CD4-positive, alpha-beta T cell treated with Interleukin-2 at 100 ng/mL for 4 hours (primary cell): ENCODE measurements around the gene DEFB114.
"Not testable (repeated sequence)": the region's sequence is repeated elsewhere in the genome, so short reads cannot be mapped to it uniquely, and the experiment has no call there.

Source experiments
- DNase-seq: peaks from one replicate; pipeline ENCODE4 v3.0.0-alpha.2; 2020; ENCODE audit warnings: low spot score

DEFB114 gene, protein sequence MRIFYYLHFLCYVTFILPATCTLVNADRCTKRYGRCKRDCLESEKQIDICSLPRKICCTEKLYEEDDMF

GRCh38 chr6:49964064-49964463, at the start of gene DEFB114:
Gene DEFB114 (minus strand): TSS chr6:49964164. CDS start chr6:49964105, 59 bp downstream.
- no peak for DNase-seq

DNA sequence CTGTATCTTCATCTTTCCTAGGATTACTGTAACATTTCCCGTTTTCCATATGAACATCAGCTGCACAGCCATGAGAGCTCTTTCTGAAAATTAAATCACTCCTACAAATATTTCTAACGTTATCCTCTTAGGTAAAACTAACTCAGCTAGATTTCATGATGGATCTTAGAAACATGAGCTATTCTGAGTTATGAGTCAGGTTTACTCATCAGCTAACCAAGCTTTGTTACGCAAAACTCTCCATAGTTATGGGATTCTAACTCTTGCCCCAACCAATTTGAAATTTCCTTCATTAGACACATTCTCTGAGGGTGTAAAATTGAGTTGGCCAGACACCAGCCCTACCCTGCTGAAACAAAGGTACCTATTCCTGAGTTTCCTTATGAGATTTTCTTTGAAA, 43.9 kb upstream of the DEFB114 start:
- no peak for DNase-seq

- DNase-seq = no peak
These were observed 39.2 kb upstream of the DEFB114 start for GRCh38 chr6:50003139-50003538.

DNA sequence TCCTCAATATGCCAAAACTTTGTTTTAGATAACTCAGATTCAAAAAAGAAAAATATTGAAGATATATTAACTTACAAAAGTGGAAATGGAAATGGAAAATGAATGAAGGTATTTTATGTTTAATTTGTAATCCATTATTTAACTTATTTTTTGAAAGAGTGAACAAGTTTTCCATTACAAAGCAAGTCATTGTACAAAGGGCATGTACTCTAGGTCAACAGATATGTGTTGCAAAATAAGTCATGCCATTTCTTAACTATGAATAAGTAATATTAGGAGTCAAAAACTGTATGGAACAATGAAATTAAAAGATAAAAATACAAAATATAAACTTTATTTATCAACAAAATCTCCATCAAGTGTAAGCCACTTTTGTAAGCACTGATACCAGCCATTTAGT, 31.3 kb upstream of the DEFB114 start:
- no peak for DNase-seq

DNA sequence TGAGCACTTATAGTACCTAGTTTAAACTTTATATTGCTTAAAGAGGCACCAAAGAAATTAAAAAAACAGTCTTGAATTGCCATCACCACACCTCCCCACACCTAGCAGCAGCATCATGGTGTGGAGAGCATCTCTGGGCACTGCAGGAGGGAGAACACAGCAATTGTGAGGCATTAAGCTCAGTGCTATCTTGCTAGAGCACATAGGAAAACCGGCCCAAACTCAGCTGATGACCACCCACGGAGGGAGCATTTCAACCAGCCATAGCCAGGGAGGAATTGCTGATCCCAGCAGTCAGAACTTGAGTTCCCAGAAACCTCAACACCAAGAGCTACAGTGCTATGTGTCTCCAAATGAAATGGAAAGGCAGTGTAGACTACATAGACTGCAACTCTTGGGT, 24.9 kb upstream of the DEFB114 start:
- no peak for DNase-seq

DNA sequence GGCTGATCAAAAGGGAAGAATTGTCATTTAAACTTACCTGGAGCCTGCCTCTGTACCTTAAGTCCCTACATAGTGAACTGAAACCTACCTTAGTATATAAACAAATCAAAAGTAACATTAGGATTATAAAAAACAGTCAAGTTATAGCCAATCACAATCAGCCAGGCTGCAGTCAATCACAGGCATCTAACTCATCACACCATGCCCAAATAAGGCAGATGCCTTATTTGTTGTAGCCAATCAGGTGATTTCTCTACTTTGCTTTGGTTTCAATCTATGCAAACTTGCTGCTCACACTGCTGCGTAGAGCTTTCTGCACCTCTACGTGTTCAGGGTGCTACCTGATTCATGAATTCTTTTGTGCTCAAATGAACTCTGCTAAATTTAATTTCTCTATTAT, 23.8 kb upstream of the DEFB114 start:
- no peak for DNase-seq

DNA sequence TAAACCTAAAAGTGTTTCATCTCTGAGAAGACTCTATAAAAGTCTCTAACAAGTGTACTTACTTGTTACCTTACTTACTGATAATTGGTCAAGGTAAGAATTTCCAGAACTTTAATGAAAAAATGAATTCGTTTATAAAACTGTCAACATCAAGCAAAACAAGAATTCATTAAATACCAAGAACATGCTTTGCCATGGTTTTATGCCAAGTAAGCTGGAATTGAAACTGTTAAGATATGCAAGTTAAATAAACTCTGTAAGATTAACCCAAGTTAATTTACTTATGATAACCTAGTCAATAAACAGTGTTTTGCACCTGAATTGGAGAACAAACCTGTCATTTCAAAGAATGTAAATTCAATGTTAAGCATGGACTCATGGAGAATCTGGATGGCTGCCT, 22.6 kb upstream of the DEFB114 start:
- DNase-seq = no peak

- DNase-seq = no peak
These were observed 18.1 kb upstream of the DEFB114 start for GRCh38 chr6:49982046-49982445.

DNA sequence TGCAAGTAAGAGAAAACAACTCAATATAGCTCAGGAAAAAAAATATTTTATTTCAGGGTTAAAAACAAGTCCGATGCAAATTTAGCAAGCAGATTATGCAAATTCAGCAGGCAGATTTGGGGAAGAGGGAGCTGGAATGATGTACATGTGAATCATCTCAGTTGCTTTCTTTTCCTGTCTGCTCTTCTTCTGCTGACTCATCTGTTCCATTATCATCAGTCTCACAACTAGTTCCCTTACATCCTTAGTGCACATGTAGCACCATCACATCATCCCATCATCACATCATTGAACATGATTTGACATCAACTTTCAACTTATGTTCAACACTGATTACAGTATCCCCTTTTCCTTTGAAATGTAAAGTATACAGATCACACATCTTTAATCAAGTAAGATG, 16.9 kb upstream of the DEFB114 start:
- no peak for DNase-seq

GRCh38 chr6:49979584-49979983, 15.6 kb upstream of the DEFB114 start:
- no peak for DNase-seq

DNA sequence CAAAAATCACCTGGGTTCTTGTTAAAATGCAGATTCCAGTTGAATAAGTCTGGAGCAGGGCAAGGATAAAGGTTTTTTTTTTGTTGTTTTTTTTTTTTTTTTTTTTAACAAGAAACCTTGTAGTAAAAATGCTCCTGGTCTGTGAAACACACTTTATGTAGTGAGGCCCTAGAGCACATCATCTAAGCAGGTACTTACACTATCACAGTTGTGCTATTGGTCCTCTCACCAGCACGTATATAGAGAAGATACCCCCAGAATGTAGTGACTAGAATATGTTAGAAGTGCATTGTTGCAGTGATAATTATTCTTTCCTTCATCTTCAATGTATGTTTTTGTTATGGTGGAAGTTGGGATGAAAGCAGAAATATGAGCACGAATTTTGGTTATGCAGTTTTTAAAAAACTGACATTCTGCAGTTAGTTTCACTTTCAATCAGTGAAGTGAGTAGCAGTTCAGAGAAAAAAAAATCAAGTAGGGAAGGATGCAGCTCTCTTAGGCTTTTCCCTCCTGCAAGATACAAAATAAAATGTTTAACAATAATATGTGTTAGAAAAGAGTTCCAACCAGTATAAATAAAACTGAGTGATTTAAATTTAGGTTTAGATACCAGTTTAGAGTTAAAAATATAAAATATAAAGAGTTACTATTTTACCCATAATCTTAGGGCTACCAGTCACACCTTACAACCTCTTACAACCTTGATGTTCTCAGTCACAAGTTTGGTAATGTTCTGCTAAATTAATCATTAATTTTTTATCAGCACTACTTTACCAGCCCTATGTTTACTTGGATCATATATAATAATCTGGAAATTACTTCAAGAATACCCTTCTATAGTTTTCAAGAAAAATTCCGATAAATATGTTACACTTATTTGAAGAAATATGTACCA, 14.6 kb upstream of the DEFB114 start:
- DNase-seq = no peak

DNA sequence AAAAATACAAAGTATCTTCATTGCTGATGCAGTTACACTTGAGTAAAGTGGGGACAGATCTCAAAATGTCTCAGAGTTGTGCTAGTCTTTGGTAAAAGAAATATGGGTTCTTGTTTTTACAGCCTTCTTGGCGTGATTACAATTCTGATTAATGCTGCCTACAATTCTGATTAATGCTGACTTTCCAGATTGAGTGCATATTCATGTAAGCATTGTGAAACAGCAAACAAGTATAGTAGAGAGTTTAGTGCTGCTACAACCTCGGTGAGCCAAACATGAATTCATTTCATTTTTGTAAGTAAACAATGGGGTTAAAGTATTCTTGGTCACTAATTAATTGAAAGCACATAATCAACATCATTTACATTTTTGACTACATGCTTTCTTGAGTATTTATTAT, 5.6 kb upstream of the DEFB114 start, which contains the start of gene DEFB113:
Gene DEFB113, minus strand, starts transcription at position 21 of the 400 bp plus-strand sequence. Its CDS starts 0 bp downstream, at position 21.
- DNase-seq = no peak

DNA sequence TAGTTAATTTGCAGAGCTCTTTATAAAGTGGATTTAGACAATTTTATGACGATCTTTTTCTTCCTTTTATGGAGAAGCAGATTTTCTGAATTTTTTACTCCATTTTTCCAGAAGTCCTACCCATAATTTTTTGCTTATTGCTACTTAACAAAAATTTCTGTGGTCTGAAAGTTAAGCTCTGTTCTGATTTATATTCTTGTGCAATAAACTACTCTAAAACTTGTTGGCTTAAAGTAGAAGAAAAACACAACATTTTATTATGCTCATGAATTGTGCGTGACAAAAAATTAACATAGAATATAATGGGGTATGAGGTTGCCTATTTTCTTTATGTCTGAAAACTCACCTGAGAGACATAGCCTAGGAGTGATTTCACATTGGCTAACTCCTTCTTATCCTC, 2.9 kb upstream of the DEFB114 start:
- DNase-seq = no peak

DNA sequence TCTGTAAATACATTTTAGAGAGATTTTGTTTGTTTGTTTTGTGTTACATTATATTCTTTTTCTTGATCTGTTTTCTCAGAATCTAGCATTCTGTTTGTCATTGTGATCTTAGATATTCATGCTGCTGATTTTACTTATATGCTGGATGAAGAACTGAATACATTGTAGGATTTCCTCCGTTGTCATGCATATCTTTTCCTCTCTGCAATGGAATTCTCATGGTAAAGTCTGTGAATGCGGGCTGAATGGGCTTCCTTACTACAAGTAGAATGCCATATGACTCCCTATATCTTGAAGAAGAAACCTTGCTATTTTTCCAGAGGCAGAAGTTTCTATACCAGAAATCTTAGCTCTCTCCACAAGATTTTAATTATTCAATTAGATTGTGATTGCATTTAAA, 2.4 kb upstream of the DEFB114 start:
- no peak for DNase-seq

DNA sequence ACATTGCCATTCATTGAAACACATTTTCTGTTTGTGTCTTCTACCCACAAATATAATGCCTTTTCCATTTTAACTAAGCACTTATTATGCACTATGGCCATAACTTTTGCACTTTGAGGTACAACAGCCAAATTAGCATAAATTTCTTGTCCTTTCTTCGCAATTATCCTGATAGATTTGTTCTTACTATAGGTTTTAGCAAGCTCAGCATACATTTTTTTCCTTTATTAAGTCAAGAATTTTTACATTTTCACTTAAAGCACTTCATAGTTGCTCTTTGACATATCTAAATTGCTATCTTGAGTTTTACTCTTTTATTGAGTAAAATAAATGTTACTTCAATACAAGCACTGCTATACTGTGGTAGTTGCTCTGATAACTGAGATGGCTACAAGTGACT, 5.8 kb downstream of the DEFB114 start:
- DNase-seq = no peak

DNA sequence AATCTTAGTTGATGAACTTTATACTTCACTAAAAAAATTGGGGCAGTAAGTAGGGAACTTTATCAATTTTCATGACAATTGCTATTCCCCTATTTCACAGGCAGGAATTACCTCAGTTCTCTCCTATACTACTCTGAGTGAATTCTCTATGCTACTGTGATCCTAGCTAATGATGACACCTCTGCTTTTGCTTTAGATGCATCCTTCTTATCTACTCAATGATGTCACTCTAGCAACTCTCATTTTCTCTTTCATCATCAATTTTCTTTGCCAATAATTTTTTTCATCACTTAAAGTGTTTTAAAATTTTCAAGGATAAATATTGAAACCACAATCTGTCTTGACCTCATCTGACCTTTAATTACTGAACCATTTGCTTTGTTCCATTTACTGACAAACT, 8.1 kb downstream of the DEFB114 start:
- DNase-seq = no peak

DNA sequence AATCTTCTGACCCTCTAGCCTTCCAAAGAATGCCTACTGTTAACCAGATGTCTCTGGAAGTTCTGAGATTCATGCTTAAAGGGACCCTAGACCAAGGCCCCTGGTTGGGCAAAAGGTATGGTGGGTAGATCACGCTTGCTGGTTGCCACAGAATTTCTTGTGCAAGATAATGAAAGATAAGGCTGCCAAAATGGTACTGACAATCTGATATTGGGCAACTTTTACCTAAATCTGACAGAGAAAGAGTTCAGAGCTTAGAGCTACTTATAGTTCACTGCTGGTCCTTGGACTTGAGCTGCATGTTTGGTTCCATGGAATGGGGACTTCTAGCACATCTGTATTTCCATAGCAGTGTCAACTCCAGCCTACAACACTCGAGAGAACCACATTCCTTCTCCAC, 12.0 kb downstream of the DEFB114 start:
- DNase-seq = no peak

DNA sequence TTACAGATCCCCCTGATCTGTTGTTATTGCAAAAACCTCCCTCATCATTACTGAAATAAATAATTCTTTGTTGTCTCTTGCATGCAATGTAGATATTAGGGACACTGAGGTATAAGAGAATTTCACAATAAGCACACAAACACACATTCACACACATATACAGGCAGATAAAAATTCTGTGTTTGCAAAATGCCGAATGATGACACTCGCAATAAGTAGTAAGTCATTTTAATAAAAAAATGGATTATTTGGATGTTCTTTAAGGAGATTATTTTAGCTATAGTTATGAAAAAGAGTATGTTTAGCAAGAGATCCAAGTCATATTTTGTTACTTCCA, 13.6 kb downstream of the DEFB114 start:
- no peak for DNase-seq

DNA sequence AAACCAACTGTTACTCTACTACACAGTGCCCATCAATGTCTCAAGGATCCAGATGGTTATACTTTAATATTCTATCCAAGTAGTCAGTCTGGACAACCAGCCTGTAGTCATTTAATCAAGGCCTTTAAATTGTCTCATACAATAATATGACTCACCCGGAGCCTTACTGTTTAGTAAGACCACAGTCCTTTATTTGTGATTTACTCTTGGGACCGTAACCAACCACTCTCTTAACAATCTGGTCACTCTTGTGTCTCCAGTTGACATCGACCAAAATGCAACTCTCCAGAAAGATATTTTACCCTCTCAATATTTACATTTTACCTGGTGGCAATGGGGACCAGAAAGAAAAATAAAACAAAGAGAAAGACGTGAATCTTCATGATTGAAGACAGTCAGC, 14.9 kb downstream of the DEFB114 start:
- DNase-seq = no peak

DNA sequence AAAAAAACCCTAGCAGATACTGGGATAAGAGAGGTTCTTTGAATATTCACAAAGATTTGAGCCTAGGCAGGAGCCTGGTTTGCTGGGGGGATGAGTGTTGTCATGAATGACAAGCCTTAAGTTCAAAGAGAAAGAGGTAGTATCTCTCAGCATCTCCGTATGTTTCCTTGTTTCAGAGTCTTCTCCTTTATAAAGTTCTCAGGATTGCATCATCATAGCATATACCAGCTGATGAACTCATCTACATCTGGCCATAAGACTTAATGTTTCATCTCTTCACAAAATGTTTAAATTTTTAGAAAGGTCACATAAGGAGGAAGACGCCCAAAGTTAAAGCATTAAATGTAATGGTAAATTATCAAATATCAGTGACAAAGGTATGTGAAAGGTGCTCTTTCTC, 17.1 kb downstream of the DEFB114 start:
- no peak for DNase-seq

DNA sequence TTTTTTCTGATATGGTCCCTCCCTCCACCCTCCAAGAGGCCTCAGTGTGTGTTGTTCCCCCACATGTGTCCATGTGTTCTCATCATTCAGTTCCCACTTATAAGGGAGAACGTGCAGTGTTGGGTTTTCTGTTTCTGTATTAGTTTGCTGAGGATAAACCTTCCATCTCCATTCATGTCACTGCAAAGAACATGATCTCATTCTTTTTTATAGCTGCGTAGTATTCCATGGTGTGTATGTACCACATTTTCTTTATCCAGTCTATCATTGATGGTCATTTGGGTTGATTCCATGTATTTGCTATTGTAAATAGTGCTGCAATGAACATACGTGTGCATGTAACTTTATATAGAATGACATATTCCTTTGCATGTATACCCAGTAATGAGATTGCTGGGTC, 19.9 kb downstream of the DEFB114 start:
- DNase-seq = not testable (repeated sequence)

GRCh38 chr6:49939993-49940498, 23.9 kb downstream of the DEFB114 start:
- no peak for DNase-seq

- no peak for DNase-seq
These were observed 26.2 kb downstream of the DEFB114 start for GRCh38 chr6:49937811-49938210.

DNA sequence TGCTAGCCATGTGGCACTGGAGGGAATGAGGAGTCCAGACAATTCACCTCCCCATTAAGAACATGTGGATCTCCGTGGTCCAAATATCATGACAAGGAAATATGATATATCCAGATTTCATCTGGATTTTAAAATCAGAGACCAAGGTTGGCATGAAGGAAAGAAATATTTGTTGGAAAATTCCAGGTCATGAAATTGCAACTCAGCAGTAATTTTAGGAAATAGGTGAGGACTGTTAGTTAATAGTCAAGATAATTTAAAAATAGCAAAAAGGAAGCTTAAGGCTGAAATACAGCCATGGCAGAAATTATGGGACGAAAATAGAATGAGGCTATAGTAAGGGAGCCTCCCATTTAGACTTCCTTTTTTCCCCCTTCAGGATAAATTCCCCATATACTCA, 26.9 kb downstream of the DEFB114 start:
- no peak for DNase-seq
